GM18511 (cell line): Measurements from ENCODE around the gene LMBR1.
"Not testable (repeated sequence)": the region's sequence is repeated elsewhere in the genome, so short reads cannot be mapped to it uniquely, and the experiment has no call there.

Source experiments
- ATAC-seq: cut with Tn5 transposase; IDR thresholded peaks from one replicate; pipeline ENCODE4 v1.9.1; 2021; ENCODE audit warnings: mild to moderate bottlenecking, moderate library complexity; ENCODE audit not compliant: unreplicated experiment

Gene LMBR1, protein sequence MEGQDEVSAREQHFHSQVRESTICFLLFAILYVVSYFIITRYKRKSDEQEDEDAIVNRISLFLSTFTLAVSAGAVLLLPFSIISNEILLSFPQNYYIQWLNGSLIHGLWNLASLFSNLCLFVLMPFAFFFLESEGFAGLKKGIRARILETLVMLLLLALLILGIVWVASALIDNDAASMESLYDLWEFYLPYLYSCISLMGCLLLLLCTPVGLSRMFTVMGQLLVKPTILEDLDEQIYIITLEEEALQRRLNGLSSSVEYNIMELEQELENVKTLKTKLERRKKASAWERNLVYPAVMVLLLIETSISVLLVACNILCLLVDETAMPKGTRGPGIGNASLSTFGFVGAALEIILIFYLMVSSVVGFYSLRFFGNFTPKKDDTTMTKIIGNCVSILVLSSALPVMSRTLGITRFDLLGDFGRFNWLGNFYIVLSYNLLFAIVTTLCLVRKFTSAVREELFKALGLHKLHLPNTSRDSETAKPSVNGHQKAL

GRCh38 chr7:156892821-156893706 lies at the start of gene LMBR1:
Gene LMBR1, minus strand, starts transcription at chr7:156893183. Its CDS starts 190 bp downstream, at chr7:156892993.
- peak; percentile 77 for ATAC-seq

- ATAC-seq = no peak
These were observed 49.7 kb upstream of the LMBR1 start for GRCh38 chr7:156942708-156943090.

DNA sequence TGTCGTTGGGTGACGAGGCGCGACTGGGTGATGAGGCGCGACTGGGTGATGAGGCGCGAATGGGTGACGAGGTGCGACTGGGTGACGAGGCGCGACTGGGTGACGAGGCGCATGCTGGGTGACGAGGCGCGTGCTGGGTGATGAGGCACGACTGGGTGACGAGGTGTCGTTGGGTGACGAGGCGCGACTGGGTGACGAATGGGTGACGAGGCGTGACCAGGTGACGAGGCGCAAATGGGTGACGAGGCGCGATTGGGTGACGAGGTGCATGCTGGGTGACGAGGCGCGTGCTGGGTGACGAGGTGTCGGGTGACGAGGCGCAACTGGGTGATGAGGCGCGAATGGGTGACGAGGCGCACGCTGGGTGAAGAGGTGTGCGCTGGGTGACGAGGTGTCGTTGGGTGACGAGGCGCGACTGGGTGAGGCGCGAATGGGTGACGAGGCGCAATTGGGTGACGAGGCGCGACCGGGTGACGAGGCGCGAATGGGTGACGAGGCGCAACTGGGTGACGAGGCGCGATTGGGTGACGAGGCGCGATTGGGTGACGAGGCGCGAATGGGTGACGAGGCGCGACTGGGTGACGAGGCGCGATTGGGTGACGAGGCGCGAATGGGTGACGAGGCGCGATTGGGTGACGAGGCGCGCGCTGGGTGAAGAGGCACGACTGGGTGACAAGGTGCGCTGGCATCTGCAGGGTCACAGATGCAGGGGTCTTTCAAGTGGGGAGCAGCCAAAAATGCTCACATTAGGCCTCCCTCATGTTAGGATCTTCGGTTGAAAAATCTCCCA lies 48.6 kb upstream of the LMBR1 start:
- ATAC-seq = no peak

DNA sequence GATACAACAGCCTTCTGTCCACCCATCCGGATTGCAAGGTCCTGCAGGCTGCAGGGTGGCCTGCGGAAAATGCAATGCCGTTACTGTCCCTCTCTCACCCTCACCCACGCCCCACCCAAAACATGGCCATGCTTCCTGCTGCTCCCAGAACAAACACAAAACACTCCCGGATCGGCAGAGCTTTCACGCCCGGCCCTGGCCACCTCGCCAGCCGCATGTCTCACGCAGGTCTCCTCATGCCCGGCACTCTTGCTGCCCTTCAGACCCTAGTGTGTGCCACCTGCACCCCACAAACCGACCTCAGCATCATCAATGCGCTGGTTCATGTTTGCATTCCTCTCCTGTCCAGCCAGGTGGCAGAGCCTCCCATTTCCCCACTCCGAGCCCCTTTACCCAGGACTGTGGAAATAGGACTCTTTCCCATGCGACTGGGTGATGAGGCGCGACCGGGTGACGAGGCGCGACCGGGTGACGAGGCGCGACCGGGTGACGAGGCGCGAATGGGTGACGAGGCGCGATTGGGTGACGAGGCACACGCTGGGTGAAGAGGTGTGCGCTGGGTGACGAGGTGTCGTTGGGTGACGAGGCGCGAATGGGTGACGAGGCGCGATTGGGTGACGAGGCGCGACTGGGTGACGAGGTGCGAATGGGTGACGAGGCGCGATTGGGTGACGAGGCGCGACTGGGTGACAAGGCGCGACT lies 47.6 kb upstream of the LMBR1 start:
- no peak for ATAC-seq

GRCh38 chr7:156936766-156937165 lies 43.8 kb upstream of the LMBR1 start:
- ATAC-seq = not testable (repeated sequence)

- no peak for ATAC-seq
These were observed 42.3 kb upstream of the LMBR1 start for GRCh38 chr7:156935250-156935649.

DNA sequence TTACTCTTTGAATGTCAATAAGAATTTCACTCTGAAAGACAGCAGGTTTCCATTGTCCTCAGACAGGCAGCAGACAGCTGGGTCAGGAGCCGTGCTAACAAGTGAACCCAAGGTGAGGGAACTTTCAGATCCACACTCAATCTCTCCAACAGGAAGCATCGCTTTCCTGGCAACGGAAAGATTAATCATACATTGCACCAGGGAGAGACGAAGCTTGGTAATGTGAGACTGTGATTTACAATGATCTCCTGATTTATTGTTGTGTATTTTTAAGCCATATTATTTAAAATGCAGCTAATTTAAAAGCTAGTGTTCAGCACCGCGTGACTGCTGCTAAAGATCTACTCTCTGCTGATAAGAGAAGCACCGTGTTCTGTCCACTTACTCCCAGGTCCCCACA lies 39.0 kb upstream of the LMBR1 start:
- no peak for ATAC-seq

DNA sequence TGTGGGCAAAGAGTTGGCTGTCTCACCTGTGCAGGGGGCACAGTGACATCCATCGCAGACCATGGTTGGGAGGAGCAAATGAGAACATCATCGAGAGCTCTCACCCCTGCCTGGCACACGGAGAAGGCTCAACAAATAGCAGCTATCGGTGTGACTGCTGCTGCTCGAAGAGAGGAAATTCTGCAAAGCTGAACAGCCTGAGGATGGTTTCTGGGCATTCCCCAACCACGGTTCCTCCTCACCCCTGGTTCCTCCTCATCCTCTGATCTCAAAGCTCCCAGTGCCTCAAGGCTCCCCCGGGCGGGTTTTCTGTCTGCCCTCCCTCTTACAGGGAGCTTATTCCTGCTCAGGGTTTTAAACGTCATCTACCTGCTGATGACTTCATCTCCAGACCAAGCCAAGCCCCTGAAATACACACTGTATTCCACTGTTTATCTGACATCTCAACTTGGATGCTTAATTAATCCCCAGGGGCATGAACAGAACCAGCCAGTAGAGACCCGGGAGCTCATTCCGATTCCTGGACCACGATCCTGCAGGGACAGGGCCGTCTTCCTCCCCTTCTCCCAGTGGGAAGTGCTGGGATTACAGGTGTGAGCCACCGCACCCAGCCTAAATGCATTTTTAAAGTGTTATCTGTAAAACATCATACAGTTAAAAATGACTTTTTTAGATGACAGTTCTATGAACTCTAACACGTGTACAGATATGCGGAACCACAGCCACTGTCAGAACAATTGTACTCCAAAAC lies 37.0 kb upstream of the LMBR1 start:
- no peak for ATAC-seq

DNA sequence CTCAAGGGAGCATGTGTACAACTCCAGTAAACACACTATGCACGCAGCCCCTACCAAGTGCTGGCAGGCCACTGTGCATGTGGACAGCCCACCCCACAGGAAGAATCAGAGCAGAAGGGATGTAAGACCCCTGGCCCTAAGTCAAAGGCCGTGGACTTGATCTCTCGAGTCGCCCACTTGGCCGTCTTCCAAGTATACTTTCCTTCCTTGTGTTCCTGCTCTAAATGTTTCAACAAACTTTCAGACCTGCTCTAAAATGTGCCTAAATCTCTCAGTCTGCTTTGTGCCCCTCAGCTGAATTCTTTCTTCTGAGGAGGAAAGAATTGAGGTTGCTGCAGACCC lies 35.4 kb upstream of the LMBR1 start:
- no peak for ATAC-seq

DNA sequence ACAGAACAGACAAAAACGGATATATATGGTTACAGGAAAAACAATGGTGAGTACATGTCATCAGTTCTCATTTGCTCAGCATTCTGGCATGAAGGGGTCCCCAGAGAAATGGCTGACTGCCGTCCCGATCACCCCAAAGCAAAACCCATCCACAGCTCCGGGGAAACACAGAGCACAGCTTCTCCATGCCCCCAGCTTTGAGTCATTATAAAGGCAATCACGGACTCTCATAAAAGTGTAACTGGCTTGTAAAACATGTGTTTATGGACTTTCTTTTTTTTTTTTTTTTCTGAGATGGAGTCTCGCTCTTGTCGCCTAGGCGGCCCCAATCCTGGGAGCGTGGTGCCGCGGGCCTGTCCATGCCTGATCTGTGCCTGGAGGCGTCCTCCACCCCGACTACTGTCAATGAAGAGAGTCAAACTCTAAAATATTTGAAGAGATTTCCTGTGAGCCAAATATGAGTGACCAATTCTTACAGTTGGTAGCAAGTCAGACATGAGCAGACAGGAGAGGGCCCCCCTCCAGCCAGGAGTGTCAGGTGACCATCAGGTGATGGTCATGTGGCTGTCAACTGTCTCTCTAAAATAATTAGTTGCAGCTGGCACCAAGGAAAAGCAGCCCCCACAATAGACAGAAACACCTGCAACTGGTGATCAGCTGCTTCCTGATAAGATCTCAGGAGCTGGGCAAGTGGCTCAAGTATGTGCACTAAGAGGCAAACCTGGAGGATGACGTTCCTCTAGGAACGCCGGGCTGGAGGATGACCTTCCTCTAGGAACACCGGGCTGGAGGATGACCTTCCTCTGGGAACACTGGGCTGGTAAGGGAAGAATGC lies 34.8 kb upstream of the LMBR1 start:
- no peak for ATAC-seq

DNA sequence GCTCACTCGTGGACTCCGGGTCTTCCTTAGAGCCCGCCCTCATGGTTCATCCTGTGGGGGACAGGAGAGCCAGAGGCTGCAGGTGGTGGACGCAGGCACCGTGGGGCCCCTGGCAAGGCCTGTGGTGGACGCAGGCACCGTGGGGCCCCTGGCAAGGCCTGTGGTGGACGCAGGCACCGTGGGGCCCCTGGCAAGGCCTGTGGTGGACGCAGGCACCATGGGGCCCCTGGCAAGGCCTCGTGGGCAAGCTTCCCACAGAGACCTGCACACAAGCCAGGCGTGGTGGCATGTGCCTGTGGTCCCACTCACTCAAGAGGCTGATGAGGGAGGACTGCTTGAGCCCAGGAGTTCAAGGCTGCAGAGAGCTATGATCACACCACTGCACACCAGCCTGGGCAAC lies 32.8 kb upstream of the LMBR1 start:
- ATAC-seq = not testable (repeated sequence)

GRCh38 chr7:156922304-156922703 lies 29.3 kb upstream of the LMBR1 start:
- ATAC-seq = not testable (repeated sequence)

DNA sequence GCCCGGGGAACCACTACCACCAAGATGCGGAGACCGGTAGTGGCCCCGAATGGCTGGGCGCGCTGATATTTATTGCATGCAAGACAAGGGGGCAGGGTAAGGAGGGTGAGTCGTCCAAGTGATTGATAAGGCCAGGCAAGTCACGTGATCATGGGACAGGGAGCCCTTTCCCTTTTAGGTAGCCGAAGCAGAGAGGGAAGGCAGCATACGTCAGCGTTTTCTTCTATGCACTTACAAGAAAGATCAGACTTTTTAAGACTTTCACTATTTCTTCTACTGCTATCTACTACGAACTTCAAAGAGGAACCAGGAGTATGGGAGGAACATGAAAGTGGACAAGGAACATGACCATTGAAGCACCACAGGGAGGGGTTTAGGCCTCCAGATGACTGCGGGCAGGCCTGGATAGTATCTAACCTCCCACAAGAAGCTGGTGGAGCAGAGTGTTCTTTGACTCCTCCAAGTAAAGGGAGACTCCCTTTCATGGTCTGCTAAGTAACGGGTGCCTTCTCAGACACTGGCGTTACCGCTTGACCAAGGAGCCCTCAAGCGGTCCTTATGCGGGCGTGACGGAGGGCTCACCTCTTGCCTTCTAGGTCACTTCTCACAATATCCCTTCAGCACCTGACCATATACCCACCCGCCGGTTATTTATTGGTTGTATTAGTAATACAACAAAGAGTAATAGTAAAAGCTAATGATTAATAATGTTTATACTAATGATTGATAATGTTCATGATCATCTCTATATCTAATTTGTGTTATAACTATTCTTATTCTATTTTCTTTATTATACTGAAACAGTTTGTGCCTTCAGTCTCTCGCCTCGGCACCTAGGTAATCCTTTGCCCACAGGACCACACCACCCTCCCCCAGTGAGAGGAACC lies 27.7 kb upstream of the LMBR1 start:
- ATAC-seq = not testable (repeated sequence)

DNA sequence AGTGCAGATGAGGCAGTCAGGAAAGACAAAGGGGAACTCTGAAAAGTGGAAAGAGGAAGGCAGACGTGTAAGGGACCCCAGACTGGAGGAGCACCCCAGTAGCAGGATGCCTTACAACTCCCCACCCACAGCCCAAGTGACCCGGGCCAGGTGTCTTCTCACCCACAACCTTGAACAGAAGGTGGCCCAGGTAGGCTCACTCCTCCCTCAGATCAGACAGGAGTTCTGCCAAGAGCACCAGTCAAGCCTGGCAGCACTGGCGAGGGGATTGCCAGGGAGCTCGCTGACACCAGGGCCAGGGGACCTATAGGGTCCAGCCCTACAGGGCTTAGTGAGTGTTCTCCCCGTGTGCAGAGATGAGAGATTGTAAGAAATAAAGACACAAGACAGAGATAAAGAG lies 27.1 kb upstream of the LMBR1 start:
- ATAC-seq = no peak

GRCh38 chr7:156919132-156919713 lies 26.2 kb upstream of the LMBR1 start:
- ATAC-seq = peak; percentile 49

- peak; percentile 48 for ATAC-seq
These were observed 25.7 kb upstream of the LMBR1 start for GRCh38 chr7:156918635-156919034.

- not testable (repeated sequence) for ATAC-seq
These were observed 16.7 kb upstream of the LMBR1 start for GRCh38 chr7:156909574-156910252.
